Kasumi-1 (cell line): ENCODE measurements around the gene MCEMP1.

Experiments used
- DNase-seq, 2 experiments: peaks; one replicate each; lab custom pipeline; 2025; lab: John Stamatoyannopoulos, UW

Gene MCEMP1

DNA sequence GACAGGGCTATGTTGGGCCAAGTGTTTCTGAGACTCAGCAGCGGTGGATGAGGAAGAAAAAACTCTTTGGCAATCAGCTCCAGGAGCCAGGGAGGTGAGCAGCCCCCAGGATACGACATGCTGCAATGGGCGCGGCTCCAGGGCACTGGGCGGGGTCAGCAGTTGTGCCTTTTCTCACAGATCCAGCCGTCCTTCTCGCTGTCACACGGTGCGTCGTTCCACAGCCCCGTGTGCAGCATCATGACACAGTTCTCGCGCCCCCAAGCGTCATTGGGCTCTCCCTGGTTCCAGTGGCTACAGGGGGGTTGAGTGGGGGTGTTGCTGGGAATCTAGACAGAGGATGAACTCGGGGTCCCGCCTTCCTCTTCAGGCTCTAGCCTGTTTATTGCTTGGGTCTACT is 52.3 kb downstream of the MCEMP1 start:
- no peak for DNase-seq
